Superior temporal gyrus (tissue), 1 donor: ENCODE data around the gene MED25.

ENCODE experiments used
- DNase-seq: peaks from one replicate; pipeline ENCODE4 v3.0.0-alpha.2; 2016; ENCODE audit errors: extremely low spot score

Gene MED25

GRCh38 chr19:49799271-49799797 is 18.8 kb upstream of the MED25 start:
- DNase-seq: no peak

DNA sequence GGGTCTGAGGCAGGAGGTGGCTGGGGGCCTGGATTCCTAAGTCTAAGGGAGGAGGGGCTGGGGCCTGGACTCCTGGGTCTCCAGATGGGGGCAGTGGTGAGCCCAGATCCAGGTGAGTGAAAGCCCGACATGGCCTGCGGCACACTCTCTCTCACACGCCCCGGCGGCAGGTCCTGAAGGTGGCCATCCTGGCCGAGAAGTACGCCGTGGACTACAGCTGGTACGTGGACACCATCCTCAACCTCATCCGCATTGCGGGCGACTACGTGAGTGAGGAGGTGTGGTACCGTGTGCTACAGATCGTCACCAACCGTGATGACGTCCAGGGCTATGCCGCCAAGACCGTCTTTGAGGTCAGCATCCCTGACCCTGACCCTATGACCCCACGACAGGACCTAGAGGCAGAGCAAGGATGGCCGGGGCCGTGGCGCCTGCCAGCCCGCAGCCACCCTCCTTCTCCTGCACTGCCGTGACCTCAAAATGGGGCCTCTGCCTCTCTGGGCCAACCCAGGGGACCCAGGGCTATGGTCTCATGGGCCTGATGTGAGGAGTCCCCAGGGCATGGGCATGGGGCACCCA is 18.2 kb upstream of the MED25 start:
- DNase-seq: no peak

DNA sequence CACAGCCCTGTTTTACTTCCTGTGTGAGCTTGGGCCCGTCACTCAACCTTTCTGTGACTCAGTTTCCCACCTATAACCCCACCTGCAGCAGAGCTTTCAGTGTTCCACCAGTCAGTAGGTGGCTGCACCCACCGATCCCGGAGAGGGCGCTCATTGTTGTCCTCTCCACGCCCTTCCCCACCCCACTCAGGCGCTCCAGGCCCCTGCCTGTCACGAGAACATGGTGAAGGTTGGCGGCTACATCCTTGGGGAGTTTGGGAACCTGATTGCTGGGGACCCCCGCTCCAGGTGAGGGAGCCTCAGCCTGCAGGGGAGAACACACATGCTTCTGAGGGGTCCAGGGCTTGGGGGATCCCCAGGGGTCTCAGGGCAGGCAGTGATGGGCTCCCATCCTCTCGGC is 17.3 kb upstream of the MED25 start:
- DNase-seq: no peak

DNA sequence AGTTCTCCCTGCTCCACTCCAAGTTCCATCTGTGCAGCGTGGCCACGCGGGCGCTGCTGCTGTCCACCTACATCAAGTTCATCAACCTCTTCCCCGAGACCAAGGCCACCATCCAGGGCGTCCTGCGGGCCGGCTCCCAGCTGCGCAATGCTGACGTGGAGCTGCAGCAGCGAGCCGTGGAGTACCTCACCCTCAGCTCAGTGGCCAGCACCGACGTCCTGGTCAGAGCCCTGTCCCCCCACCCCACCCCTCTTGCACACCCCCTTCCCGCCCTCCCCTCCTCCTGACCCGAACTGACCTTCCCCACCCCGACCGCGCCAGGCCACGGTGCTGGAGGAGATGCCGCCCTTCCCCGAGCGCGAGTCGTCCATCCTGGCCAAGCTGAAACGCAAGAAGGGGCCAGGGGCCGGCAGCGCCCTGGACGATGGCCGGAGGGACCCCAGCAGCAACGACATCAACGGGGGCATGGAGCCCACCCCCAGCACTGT is 16.6 kb upstream of the MED25 start:
- DNase-seq: no peak

- peak; percentile 97 for DNase-seq
Observed at GRCh38 chr19:49801966-49802661, 16.0 kb upstream of the MED25 start.

- DNase-seq: no peak
Observed at GRCh38 chr19:49802836-49803528, 15.1 kb upstream of the MED25 start.

DNA sequence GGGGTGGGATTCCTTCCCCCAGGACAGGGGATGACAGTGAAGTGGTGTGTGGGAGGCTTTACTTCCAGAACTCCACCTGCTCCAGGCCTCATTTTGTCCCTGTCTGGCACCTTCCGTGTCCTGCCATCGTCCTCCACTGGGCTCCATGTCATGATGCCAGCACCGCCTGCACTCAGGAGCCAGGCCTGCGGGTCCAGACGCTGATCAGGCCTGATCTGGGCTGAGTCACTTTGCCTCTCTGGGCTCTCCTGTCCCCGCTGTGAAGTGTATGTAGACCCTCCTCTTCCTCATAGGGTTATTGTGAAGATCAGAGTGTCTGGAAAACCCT is 14.6 kb upstream of the MED25 start:
- no peak for DNase-seq

GRCh38 chr19:49805822-49806619 is 12.1 kb upstream of the MED25 start:
- DNase-seq: no peak

DNA sequence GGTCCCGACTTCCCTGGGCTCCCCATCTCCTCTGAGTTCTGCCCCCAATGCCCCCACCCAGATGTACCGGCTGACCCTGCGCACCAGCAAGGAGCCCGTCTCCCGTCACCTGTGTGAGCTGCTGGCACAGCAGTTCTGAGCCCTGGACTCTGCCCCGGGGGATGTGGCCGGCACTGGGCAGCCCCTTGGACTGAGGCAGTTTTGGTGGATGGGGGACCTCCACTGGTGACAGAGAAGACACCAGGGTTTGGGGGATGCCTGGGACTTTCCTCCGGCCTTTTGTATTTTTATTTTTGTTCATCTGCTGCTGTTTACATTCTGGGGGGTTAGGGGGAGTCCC is 11.5 kb upstream of the MED25 start:
- DNase-seq: no peak

GRCh38 chr19:49807058-49807903 is 10.8 kb upstream of the MED25 start:
- no peak for DNase-seq

GRCh38 chr19:49807904-49808675 is 10.0 kb upstream of the MED25 start:
- DNase-seq: no peak

- DNase-seq: peak; percentile 64
Observed at GRCh38 chr19:49808711-49809159, 9.4 kb upstream of the MED25 start.

DNA sequence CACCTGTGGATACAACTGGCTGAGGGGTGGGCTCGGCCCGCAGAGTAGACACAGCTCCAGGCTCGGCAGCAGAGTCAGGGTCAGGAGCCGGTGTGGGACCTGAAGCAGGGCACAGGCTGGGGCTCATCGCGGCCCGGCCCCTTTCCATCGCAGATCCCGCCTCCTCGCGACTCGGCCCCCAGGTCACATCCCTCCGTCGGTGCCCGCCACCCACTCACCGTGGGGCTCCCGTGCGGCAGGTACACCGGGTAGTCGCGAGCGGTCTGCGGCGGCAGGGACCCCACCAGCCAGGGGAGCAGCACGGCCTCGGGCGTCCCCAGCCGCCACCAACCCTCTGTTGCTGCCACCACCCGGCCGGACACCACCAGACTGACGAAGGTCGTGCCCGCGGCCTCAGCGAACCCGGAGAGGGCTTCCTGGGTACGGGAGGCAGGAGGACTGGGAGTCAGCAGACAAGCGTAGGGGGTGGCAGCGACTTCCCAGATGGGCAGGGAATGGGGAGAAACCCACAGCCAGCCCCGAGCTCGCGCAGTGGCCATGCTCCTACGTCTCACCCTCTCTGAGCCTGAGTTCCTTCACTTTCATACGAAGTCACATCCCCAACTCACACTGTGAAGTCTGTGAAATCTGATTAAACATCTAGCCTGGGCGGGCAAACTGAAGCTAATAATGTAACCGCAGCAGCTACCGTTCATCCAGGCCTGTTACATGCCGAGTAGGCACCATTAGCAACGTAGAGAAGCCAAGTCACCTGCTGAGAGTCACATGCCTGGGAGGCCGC is 8.7 kb upstream of the MED25 start:
- DNase-seq: no peak

GRCh38 chr19:49809941-49810389 is 8.1 kb upstream of the MED25 start:
- DNase-seq: no peak

DNA sequence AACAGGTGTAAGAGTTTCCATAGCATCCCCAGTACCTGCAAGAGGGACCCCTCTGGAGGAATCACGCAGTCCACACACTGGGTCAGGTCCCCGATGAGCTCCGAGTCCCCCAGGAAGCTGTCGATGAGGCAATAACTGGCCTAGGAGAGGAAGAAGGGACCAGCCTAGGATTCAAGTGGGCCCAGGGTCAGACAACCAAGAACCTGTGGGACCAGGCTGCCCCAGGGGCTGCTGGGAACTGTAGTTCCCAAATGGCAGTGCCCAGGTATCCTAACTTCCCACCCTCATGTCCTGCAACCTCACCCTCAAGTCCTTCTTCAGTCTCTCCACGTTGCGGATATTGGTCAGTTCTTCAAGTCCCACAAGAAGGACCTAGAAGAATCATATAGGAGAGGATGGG is 6.8 kb upstream of the MED25 start:
- DNase-seq: no peak

DNA sequence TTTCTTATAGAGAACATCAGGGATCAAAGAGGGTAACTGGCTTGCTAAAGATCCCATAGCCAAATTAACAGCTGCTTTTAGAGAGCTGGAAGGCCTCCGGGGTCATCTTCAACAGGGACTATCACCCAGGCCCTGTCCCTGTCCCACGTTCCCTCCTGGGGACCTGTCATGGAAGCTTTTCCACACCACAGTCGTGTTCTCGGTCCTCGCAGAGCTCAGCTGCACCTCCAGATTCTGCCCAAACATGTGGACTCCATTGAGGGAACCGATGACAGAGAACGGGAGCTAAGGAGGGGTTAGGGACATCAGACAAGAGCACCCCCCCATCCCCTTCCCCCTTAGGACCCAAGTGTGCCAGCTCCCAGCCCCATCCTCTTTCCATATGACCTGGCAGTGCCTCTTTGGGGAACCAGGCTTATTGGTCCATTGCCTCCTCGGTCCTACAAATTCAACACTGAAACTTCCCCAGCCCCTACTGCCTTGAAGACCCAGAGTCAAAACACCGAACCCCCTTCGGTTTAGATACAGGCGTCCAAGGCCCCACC is 5.6 kb upstream of the MED25 start:
- no peak for DNase-seq

DNA sequence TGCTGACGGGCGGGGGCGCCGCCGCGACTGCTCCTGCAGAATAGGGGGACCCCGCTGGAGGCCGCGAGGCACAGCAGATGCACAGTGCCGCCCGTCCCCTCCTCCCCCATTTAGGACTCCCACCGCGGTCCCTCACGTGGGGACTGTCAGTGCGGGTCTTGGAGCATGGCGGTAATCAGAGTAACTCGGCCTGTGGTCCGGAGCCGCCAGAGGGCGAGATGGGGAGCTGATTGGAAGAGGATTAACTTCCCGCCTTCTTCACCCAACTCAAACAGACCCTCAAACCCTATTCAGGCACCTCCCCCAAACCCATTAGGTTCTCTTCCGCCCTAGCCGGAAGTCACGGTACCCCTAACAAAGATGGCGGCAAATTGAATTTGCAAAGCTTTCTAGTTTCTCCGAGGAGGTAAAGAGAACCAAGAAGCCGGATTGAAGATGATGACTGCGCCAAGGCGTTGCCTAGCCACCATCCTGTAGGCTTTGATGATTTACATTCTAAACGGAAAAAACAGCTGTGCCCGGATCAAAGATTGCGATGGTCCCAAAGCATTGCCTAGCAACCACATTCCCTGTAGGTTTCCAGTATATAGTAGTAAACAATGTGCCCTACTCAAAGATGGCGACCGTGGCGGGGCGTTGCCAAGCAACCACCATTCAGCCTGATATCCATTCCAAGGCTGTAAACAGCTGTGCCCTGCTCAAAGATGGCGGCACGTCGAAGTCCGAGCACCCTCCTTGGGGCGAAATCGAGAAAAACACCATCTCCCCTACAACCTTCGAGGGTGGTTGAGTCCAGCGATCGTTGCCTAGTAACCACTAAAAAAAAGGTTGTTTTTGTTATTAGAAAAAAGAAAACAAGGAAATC is 4.9 kb upstream of the MED25 start, which contains the start of gene FUZ:
Gene FUZ, minus strand, starts transcription at position 296 of the 865 bp plus-strand sequence. Its CDS starts 186 bp downstream, at position 110.
- peak; percentile 99 for DNase-seq

- no peak for DNase-seq
Observed at GRCh38 chr19:49814010-49814409, 4.1 kb upstream of the MED25 start.
